Ascending aorta (tissue), 2 donors: ENCODE measurements around the gene CFAP65. TPM values are rescaled to one million over a fixed set of nuclear protein-coding genes. Genes with fewer than 3 reads are reported as not detected.

Experiments
- DNase-seq, 2 donors: peaks; one replicate each; pipeline ENCODE4 v3.0.0-alpha.2; 2019; ENCODE audit warnings: low spot score in 2 of 2
- H3K27ac ChIP-seq, 2 donors: fragments of 200-600 bp; sonication (generic); one replicate each; pipeline ENCODE4 v1.5.1; 2016 to 2017; ENCODE audit warnings: mild to moderate bottlenecking in 1 of 2
- H3K27me3 ChIP-seq: fragments of 200-600 bp; sonication (generic); one replicate; pipeline ENCODE4 v1.5.1; 2017
- H3K36me3 ChIP-seq, 2 donors: fragments of 200-600 bp; sonication (generic); one replicate each; pipeline ENCODE4 v1.5.1; 2016
- H3K4me1 ChIP-seq, 2 donors: fragments of 200-600 bp; sonication (generic); one replicate each; pipeline ENCODE4 v1.5.1; 2016 to 2017; ENCODE audit warnings: mild to moderate bottlenecking in 1 of 2
- H3K4me3 ChIP-seq, 2 donors: fragments of 200-600 bp; sonication (generic); one replicate each; pipeline ENCODE4 v1.5.1; 2016 to 2017; ENCODE audit warnings: mild to moderate bottlenecking in 1 of 2
- H3K9me3 ChIP-seq, 2 donors: fragments of 200-600 bp; sonication (generic); one replicate each; pipeline ENCODE4 v1.5.1; 2016
- intact Hi-C: fragments of 100-400 bp; cut with DNase I; formaldehyde crosslinking; loops from one replicate; pipeline ENCODE4 v1.15.1; 2023
- total RNA-seq: library from RNA; depleted of rRNA; stranded (reverse); fragments of >200 nt; gene quantifications from one replicate; pipeline ENCODE4 v1.1.0, GENCODE V29; 2016
- TF ChIP-seq, protein P1 (sequence below), 3 experiments: fragments of 200-600 bp in 2 of 3; fragments of 450-650 bp in 1 of 3; sonication (generic) in 2 of 3; IDR thresholded peaks; one replicate each; pipeline ENCODE4 v1.5.1; 2016 to 2019; ENCODE audit warnings: antibody characterized with exemption in 3 of 3, mild to moderate bottlenecking in 1 of 3, moderate library complexity in 1 of 3

CFAP65 gene
- total RNA-seq, 1 donor from 2014 or later, result not detected

GRCh38 chr2:219024059-219024458 lies 17.3 kb downstream of the CFAP65 start:
- Histone ChIP-seq H3K36me3 (no peaks in the 10 kb centered on the region), H3K4me3 (no peak overlapping the region), H3K9me3 (no peaks in the 10 kb centered on the region), H3K4me1 (no peaks in the 10 kb centered on the region), H3K27me3 (no peaks in the 10 kb centered on the region), H3K27ac (no peak overlapping the region)
- intact Hi-C loops, result no loop called here
- no peak for DNase-seq
- TF ChIP-seq, protein P1, sequence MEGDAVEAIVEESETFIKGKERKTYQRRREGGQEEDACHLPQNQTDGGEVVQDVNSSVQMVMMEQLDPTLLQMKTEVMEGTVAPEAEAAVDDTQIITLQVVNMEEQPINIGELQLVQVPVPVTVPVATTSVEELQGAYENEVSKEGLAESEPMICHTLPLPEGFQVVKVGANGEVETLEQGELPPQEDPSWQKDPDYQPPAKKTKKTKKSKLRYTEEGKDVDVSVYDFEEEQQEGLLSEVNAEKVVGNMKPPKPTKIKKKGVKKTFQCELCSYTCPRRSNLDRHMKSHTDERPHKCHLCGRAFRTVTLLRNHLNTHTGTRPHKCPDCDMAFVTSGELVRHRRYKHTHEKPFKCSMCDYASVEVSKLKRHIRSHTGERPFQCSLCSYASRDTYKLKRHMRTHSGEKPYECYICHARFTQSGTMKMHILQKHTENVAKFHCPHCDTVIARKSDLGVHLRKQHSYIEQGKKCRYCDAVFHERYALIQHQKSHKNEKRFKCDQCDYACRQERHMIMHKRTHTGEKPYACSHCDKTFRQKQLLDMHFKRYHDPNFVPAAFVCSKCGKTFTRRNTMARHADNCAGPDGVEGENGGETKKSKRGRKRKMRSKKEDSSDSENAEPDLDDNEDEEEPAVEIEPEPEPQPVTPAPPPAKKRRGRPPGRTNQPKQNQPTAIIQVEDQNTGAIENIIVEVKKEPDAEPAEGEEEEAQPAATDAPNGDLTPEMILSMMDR (IDR thresholded peaks at IDR 0.05), result no peak

GRCh38 chr2:219023045-219023605 lies 18.2 kb downstream of the CFAP65 start:
- DNase-seq, result no peak
- Histone ChIP-seq H3K9me3 (no peaks in the 10 kb centered on the region), H3K27ac (no peak overlapping the region), H3K36me3 (no peaks in the 10 kb centered on the region), H3K4me1 (peaks cover 0 to 7% of the 10 kb centered on the region in 2 donors), H3K4me3 (no peak overlapping the region), H3K27me3 (no peaks in the 10 kb centered on the region)
- intact Hi-C loops, result no loop called here
- TF ChIP-seq, protein P1 (IDR thresholded peaks at IDR 0.05), result no peak

DNA sequence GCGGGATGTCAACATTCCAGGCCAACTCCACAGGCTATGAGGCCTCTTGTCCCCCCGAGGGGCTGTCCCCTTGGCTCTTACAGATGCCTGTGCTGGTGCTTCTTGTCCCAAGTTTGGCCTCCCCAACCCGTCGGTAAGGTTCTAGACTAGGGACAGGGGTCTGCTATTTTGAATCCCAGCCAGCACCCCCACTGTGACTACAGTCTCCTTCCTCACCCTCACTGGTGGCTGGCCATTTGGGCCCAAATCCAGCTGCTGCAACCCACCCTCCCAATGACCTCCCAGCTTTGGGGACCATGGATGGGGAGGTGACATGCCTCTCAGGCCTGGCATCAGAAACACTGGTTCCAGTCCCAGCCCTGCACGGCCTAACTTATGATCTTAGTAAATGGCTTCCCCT lies 18.7 kb downstream of the CFAP65 start:
- Histone ChIP-seq H3K4me1 (peaks cover 0 to 13% of the 10 kb centered on the region in 2 donors), H3K4me3 (no peak overlapping the region), H3K36me3 (no peaks in the 10 kb centered on the region), H3K9me3 (no peaks in the 10 kb centered on the region), H3K27me3 (no peaks in the 10 kb centered on the region), H3K27ac (no peak overlapping the region)
- intact Hi-C loops, result no loop called here
- TF ChIP-seq, protein P1 (IDR thresholded peaks at IDR 0.05), result no peak
- no peak for DNase-seq

DNA sequence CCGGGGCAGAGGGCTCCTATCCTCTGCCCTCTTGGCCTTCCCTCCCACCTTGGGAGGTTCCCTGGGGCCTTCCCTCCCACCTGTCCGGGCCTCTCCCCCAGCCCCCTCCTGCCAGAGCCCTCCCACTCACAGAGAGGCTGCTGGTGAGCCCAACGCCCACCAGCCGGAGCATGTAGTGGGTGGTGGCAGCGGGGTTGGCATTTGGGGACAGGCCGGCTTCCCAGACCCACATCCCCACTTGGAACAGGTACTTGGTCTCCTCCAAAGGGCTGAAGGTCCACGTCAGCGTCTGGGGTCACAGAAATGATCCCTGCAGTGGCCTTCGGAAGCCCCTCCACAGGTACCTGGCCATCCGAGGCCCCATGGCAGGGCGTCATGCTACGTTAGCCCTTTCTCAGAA lies 19.3 kb downstream of the CFAP65 start:
- TF ChIP-seq, protein P1 (IDR thresholded peaks at IDR 0.05), result no peak
- Histone ChIP-seq H3K36me3 (no peaks in the 10 kb centered on the region), H3K4me3 (no peak overlapping the region), H3K27ac (no peak overlapping the region), H3K9me3 (no peaks in the 10 kb centered on the region), H3K4me1 (peaks cover 0 to 18% of the 10 kb centered on the region in 2 donors), H3K27me3 (no peaks in the 10 kb centered on the region)
- DNase-seq, result no peak
- intact Hi-C loops, result no loop called here

DNA sequence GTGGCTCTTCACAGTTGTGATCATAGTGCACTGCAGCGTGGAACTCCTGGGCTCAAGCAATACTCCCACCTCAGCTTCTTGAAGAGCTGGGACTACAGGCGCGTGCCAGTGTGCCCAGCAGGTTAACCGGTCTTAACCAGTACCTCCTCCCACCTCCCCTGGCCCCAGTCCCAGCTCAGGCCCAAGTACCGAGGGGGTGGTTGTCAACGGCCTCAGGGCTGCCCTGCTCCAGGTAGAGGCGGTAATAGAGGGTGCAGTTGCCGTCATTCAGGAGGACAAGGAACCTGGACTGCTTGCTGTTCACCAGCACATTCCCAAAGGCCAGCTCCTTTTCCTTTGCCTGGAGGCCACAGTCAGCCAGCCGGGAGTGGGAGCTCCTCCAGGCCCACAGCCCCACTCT lies 19.7 kb downstream of the CFAP65 start:
- H3K27me3 ChIP-seq, result no peaks in the 10 kb centered on the region
- no peaks in the 10 kb centered on the region for H3K36me3 ChIP-seq
- no peak for DNase-seq
- intact Hi-C loops, result no loop called here
- peaks cover 0 to 19% of the 10 kb centered on the region in 2 donors for H3K4me1 ChIP-seq
- TF ChIP-seq, protein P1 (IDR thresholded peaks at IDR 0.05), result no peak
- H3K9me3 ChIP-seq, result no peaks in the 10 kb centered on the region
- no peak overlapping the region for H3K4me3 ChIP-seq
- no peak overlapping the region for H3K27ac ChIP-seq
